ENCODE data around the gene COL25A1. TPM values are rescaled to one million over a fixed set of nuclear protein-coding genes. Genes with fewer than 3 reads are reported as not detected.

COL25A1 gene
- total RNA-seq, 1 experiment from 2014 or later = 4.2 TPM

DNA sequence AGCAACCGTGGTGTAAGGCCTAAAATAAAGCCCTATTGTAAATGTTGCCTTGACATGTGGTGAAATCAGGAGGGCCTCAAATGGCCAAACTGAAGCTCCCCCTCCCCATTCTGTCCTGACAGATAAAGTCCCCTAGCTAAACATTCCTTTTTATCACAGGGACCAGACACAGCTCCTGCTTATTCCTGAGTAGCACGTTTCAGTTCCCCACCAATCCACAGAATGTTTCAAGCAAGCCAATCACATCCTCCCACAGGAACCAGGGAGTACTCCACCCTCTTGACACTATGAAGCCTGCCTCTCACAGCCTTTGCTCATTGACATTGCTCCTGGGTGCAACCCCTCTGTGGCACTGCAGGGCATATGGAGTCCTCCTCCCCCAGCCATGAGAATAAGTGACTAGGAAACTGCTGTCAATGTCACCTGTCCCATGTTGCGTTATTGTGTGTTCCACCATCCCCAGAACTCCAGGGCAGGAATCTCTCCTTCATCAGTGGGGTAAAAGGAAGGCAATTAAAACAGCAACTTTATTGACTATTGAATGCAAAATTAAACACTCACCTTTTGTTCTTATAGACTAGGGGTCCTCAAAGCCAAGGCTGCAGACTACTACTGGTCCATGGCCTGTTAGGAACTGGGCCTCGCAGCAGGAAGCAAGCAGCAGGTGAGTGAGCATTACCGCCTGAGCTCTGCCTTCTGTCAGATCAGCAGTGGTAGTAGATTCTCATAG, 128.1 kb downstream of the COL25A1 start:
- no peak overlapping the region for H3K18ac ChIP-seq (ENCODE audit: insufficient read length, low read depth, low read length)
- Mint-ChIP-seq H3K27me3 (ENCODE audit: low read depth) (no peaks in the 10 kb centered on the region), H3K4me3 (no peak overlapping the region), H3K36me3 (ENCODE audit: insufficient read depth in 1 of 3, low read depth in 3 of 3) (no peaks in the 10 kb centered on the region), H3K9me3 (no peaks in the 10 kb centered on the region), H3K4me1 (peaks cover 16 to 24% of the 10 kb centered on the region in 2 experiments), H3K27ac (no peak overlapping the region; a peak in 1 of 7 replicates)
- no CpG with 5 or more reads among the region's 5 CpGs for WGBS (ENCODE audit: extremely low coverage, insufficient read length, low lambda C conversion rate)
- TF ChIP-seq, protein P1, sequence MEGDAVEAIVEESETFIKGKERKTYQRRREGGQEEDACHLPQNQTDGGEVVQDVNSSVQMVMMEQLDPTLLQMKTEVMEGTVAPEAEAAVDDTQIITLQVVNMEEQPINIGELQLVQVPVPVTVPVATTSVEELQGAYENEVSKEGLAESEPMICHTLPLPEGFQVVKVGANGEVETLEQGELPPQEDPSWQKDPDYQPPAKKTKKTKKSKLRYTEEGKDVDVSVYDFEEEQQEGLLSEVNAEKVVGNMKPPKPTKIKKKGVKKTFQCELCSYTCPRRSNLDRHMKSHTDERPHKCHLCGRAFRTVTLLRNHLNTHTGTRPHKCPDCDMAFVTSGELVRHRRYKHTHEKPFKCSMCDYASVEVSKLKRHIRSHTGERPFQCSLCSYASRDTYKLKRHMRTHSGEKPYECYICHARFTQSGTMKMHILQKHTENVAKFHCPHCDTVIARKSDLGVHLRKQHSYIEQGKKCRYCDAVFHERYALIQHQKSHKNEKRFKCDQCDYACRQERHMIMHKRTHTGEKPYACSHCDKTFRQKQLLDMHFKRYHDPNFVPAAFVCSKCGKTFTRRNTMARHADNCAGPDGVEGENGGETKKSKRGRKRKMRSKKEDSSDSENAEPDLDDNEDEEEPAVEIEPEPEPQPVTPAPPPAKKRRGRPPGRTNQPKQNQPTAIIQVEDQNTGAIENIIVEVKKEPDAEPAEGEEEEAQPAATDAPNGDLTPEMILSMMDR (conservative IDR thresholded peaks at IDR 0.05) = no peak
- no peak overlapping the region for H2AK5ac ChIP-seq (ENCODE audit: insufficient read length, low read length)
- H3K27me3 ChIP-seq (ENCODE audit: insufficient read depth, low read length) = no peaks in the 10 kb centered on the region
- H3K4ac ChIP-seq (ENCODE audit: low read depth, low read length) = no peak overlapping the region
- no peaks in the 10 kb centered on the region for H3K4me1 ChIP-seq (ENCODE audit: insufficient read depth, low read length)
- H4K91ac ChIP-seq (ENCODE audit: insufficient read length, low read depth, low read length) = no peak overlapping the region
- H3K4me2 ChIP-seq (ENCODE audit: insufficient read depth, insufficient read length, low read length) = no peak overlapping the region
- H3K23me2 ChIP-seq (ENCODE audit: insufficient read length, low read depth, low read length, poor library complexity, severe bottlenecking) = no peaks in the 10 kb centered on the region
- H2BK5ac ChIP-seq (ENCODE audit: insufficient read length, low read length) = no peak overlapping the region
- H2BK15ac ChIP-seq (ENCODE audit: low read depth, low read length) = no peak overlapping the region
- no peak overlapping the region for H3T11ph ChIP-seq (ENCODE audit: low read length)
- H3K56ac ChIP-seq (ENCODE audit: insufficient read length, low read depth, low read length) = no peak overlapping the region
- H3K9me3 ChIP-seq (ENCODE audit: control insufficient read depth, low read depth, low read length) = no peaks in the 10 kb centered on the region
- H3K27ac ChIP-seq (ENCODE audit: insufficient read length, low read depth, low read length) = no peak overlapping the region
- no peak overlapping the region for H3K14ac ChIP-seq (ENCODE audit: insufficient read depth, low read length)
- no peak overlapping the region for H4K5ac ChIP-seq (ENCODE audit: insufficient read length, low read depth, low read length)
- H3K79me1 ChIP-seq (ENCODE audit: insufficient read depth, low read depth, low read length, poor library complexity, severe bottlenecking) = no peaks in the 10 kb centered on the region
- no peak overlapping the region for H4K8ac ChIP-seq (replicated peaks; ENCODE audit: insufficient read length, low read depth, low read length)
- H2BK120ac ChIP-seq (ENCODE audit: low read depth, low read length, poor library complexity, severe bottlenecking) = no peak overlapping the region
- no peaks in the 10 kb centered on the region for H4K20me1 ChIP-seq (ENCODE audit: control insufficient read depth, insufficient read depth, insufficient read length)
- DNase-seq = no peak
- no peak overlapping the region for H2BK12ac ChIP-seq (ENCODE audit: insufficient read length, low read depth, low read length)
- no peak overlapping the region for H3K9ac ChIP-seq (ENCODE audit: extremely low read depth, insufficient read length, low read length)
- no peak overlapping the region for H2BK20ac ChIP-seq (ENCODE audit: low read depth, low read length, poor library complexity, severe bottlenecking)
- no peak overlapping the region for H3K23ac ChIP-seq (ENCODE audit: insufficient read length, low read depth, low read length)
- no peaks in the 10 kb centered on the region for H3K79me2 ChIP-seq (ENCODE audit: insufficient read depth, low read length)
- H2AFZ ChIP-seq (ENCODE audit: low read length) = no peak overlapping the region
